ENCODE data around the gene PIGT.

PIGT gene

GRCh38 chr20:45432294-45432693 lies 16.4 kb downstream of the PIGT start:
- no peak for DNase-seq

- no peak for DNase-seq
Measured at GRCh38 chr20:45433316-45433715, 17.4 kb downstream of the PIGT start.

- DNase-seq = no peak
Measured at GRCh38 chr20:45433976-45434375, 18.0 kb downstream of the PIGT start.

- no peak for DNase-seq
Measured at GRCh38 chr20:45436732-45437485, 21.0 kb downstream of the PIGT start.

GRCh38 chr20:45440424-45440823 lies 24.5 kb downstream of the PIGT start:
- DNase-seq = no peak

DNA sequence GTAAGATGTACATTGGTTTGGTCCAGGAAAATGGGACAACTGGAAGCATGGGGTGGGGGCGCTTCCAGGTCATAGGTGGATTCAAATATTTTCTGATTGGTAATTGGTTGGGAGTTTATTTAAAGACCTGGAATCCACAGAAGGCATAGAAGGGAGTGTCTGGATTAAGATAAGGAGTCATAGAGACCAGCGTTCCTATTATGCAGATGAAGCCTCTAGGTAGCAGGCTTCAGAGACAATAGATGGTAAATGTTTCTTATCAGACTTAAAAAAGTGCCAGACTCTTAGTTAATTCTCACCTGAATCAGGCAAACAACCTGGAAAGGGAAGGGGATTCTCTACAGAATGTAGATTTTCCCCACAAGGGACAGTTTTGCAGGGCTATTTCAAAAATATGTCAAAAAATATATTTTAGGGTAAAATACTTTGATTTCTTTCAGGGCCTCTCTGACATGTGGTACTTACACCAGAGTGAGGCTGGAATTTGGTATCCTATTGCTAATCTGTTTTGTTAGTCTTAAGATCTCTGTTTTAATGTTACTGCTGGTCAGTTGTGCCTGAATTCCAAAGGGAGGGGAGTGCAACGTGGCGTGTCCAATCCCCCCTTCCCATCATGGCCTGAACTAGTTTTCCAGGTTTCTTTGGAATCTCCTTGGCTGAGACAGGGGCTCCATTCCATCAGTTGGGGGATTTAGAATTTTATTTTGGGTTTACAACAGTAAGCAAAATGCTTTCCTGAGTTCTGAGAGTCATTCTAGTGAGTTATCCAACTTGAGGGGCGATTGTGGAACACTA lies 25.1 kb downstream of the PIGT start:
- DNase-seq = no peak

DNA sequence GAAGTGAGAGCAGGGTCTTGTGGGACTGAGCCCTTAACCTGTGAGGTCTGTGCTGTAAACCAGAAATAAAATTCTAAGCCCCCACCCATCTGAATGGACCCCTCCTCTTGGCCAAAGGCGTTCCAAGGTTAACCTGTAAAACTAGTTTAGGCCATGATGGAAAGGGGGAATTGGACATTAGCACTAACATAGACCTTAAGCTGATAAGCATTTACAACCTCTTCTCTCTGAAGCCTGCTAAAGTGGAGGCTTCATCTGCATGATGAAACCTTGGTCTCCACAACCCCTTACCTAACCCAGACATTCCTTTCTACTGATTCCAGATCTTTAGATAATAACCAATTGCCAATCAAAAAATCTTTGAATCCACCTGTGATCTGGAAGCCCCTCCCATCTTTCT lies 25.8 kb downstream of the PIGT start:
- no peak for DNase-seq

- DNase-seq = no peak
Measured at GRCh38 chr20:45444050-45444449, 28.1 kb downstream of the PIGT start.

DNA sequence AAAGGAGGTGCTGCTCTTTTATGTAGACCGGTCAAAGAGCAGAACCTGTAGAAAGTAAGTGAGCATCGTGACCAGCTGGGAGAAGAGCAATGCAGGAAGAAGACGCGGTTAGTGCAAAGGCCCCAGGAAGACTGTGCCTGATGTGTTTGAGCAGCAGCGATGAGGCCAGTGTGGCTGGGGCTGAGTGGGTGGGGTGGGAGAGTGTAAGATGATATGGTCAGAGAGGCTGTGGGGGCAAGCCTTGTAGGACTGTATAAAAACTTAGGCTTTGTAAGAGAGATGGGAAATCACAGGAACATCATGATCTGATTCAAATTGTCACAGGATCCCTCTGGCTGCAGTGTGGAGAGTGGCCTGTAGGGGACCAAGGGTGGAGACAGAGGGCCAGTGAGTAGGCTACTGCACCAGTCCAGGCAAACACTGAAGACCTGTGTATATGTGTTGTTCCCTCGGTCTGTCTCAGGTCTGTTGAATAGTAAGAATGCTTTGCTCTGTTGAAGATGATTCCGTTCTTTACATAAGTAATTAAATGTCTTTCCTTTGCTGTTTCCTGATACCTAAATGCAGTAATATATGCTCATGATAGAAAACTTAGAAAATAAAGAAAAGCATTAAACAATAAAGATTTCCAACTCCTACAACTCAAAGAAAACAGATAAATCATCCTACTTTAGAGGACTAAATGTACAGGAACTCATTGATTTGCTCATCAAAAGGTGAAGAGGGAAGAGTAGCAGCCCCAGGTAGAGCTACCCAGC lies 30.0 kb downstream of the PIGT start:
- no peak for DNase-seq

GRCh38 chr20:45448270-45448669 lies 32.3 kb downstream of the PIGT start:
- DNase-seq = no peak

DNA sequence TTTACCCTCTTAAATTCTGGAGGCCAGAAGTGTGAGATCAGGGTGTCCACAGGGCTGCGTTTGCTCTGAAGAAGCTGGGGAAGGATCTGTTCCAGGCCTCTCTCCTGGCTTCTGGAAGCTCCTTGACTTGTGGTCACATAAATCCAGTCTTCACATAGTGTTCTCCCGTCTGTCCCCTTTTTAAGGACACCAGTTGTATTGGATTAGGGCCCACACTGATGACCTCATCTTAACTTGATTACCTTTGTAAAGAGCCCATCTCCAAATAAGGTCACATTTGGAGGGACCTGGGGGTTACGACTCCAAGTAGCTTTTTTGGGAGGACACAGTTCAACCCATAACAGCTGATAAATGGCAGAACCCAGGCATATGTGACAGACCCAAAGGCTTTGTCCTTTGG lies 33.6 kb downstream of the PIGT start:
- DNase-seq = no peak

DNA sequence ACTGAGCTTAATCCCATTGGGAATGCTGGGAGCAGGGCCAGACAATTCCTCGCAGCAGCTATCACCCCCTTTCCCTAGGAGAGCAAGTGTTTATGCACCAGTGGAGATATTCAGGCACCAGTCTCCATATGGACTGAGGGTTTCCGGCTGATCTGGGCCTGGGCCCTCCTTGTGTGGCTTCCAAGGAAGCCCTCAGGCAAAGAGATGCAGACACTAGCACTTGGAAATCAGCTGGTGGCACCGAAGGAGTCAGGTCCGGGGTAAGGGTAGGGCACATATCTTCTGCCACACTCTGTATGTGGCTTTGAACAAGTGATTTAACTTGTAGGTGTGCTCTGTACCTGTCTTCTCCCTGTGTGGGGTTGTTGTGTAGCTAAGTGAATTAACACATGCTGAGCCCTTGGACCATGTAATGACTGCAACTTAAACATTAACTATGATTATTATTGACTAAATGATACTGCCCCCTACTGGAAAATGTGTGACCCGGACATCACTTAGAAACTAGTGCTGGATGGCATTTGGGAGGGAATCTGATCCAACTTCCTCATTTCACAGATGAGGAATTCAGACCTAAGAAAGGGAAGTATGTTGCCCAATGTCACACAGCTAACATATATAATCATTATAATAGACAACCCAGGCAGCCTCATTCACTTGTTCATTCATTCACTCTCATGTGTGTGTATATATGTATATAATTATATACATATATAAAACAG lies 34.3 kb downstream of the PIGT start:
- peak; percentile 78 for DNase-seq

DNA sequence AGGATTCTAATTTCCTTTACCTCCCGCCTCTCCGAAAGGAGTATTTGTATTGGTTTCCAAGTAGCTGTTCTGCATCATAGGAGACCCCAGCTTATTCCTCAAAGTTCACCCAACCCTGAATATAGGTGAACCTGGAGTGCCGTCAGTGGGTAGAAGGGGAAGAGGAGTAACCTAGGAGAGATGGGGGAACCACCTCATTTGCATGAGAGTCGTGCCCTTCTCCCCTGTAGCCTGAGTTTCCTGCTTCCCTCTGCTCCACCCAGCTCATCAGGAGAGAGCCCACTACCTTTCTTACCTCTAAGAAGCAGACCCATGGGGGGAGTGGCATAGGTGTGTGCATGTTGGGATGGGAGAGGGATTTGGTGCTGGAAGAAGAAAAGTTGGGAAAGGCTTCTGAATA lies 36.3 kb downstream of the PIGT start:
- no peak for DNase-seq

- peak; percentile 6 for DNase-seq
Measured at GRCh38 chr20:45452772-45453691, 37.1 kb downstream of the PIGT start.

DNA sequence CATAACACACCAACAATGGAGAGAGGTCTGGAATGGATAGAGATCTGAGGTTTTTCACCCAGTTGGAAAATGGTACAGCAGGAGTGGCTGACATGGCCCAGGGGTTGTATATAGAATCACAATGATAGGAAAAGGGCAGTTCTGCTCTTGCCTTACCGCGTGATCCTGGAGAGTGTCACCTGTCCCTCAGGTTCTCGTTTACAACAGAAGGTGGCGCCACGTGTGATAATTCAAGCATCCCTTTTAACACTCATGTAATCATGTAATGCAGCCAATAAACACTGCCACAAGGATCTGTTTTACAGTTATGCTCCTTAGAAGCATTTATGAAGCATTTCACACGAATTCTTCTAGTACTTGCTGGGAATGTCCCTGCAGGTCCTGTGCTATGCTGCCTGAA lies 40.7 kb downstream of the PIGT start:
- no peak for DNase-seq

DNA sequence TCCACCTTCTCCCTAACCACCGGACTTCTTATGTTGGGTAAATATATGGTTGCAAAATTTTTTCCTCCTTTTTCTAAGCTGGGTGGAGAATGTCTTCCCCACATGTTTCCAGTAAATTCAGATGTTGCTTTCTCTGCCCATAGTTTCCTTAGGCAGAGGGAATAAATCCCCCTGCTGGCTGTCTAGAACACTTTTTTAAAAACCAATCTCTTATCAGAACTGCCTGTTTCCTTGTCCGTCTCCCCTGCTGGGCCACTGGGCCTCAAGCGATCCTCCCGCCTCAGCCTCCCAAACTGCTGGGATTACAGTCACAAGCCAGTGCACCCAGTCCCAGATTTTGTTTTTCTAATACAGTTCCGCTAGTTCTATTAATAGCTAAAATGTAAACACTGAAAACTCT lies 43.7 kb downstream of the PIGT start:
- no peak for DNase-seq

DNA sequence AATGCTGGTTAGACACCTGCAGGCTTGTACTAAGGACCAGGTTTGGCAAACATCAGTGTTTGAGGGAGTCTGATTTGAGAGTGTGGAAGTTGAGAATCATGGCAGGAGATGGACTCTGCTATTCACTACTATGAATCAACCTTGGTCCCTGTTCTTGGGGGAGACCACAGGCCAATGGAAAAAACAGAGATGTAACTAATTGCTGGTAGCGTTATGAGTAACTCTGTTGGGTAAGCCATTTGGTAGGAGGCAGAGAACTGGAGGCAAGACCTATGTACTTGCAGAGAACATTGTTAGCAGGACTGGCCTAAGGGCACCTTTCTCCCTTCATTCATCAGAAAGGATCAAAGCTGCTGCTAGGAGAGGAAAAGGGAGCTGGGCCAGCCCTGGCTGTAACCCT lies 45.3 kb downstream of the PIGT start:
- no peak for DNase-seq

- DNase-seq = no peak
Measured at GRCh38 chr20:45462711-45463509, 47.0 kb downstream of the PIGT start.

DNA sequence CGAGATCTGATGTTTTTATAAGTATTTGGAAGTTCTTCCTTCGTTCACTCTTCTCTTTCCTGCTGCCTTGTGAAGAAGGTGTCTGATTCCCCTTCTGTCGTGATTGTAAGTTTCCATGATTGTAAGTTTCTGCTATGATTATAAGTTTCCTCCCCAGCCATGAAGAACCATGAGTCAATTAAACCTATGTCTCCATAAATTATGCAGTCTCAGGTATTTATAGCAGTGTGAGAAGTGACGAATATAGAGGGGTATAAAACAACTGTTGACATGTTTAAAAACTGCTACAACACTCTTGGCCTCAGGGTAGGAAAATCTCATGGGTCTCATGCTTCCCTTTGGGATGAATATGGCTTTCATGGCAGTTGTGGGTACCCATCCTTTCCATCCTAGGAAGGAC lies 47.8 kb downstream of the PIGT start:
- DNase-seq = no peak

- no peak for DNase-seq
Measured at GRCh38 chr20:45465491-45466266, 49.7 kb downstream of the PIGT start.

Data from SIG-M5 (cell line).